Neural crest cell (in vitro differentiated cells): ENCODE data around the gene ARHGAP9. TPM values are rescaled to one million over a fixed set of nuclear protein-coding genes. Genes with fewer than 3 reads are reported as not detected.
A peak's percentile ranks its signal among the peaks of the same experiment; 100 is the strongest.
"Not testable (repeated sequence)": the region's sequence is repeated elsewhere in the genome, so short reads cannot be mapped to it uniquely, and the experiment has no call there.

ENCODE experiments used
- DNase-seq: peaks from one replicate; pipeline ENCODE4 v3.0.0; 2021; ENCODE audit warnings: low read depth, mixed read lengths, low spot score
- H3K27ac Mint-ChIP-seq: one replicate; pipeline ENCODE4 v1.8.0; 2021; ENCODE audit warnings: mild to moderate bottlenecking, mixed read lengths; ENCODE audit not compliant: unreplicated experiment
- H3K27me3 Mint-ChIP-seq: 2 replicates; pipeline ENCODE4 v1.8.0; 2021; ENCODE audit warnings: low read depth, mild to moderate bottlenecking, mixed read lengths
- H3K36me3 Mint-ChIP-seq: 2 replicates; pipeline ENCODE4 v1.8.0; 2021; ENCODE audit warnings: low read depth, mild to moderate bottlenecking, mixed read lengths
- H3K4me1 Mint-ChIP-seq: 2 replicates; pipeline ENCODE4 v1.8.0; 2021; ENCODE audit warnings: mixed read lengths
- H3K4me3 Mint-ChIP-seq: one replicate; pipeline ENCODE4 v1.8.0; 2021; ENCODE audit warnings: mild to moderate bottlenecking, mixed read lengths
- H3K9me3 Mint-ChIP-seq: 2 replicates; pipeline ENCODE4 v1.8.0; 2021; ENCODE audit warnings: mixed read lengths
- CTCF ChIP-seq: fragments of 200-600 bp; sonication (generic); conservative IDR thresholded peaks from 2 replicates; pipeline ENCODE4 v1.5.0; 2021; ENCODE audit warnings: antibody characterized with exemption, mild to moderate bottlenecking
- total RNA-seq: library from RNA; stranded (reverse); gene quantifications from 2 replicates; pipeline ENCODE4 v1.2.1, GENCODE V29; 2021

Gene ARHGAP9
- total RNA-seq, 1 donor from 2014 or later: 0.56 TPM

- TF ChIP-seq CTCF: no peak
- H3K4me3 Mint-ChIP-seq: peak overlapping the region; percentile 25
Measured at GRCh38 chr12:57512665-57513064, 33.0 kb upstream of the ARHGAP9 start.

GRCh38 chr12:57511588-57512325, 32.1 kb upstream of the ARHGAP9 start:
- H3K27ac Mint-ChIP-seq: no peak overlapping the region
- TF ChIP-seq CTCF: no peak
- DNase-seq: no peak
- H3K27me3 Mint-ChIP-seq: no peaks in the 10 kb centered on the region
- no peaks in the 10 kb centered on the region for H3K4me1 Mint-ChIP-seq
- H3K9me3 Mint-ChIP-seq: no peaks in the 10 kb centered on the region
- peaks cover 23% of the 10 kb centered on the region for H3K36me3 Mint-ChIP-seq
- no peak overlapping the region for H3K4me3 Mint-ChIP-seq

More at GRCh38 chr12:57512665-57513064, 33.0 kb upstream of the ARHGAP9 start:
- no peak overlapping the region for H3K27ac Mint-ChIP-seq
- H3K4me1 Mint-ChIP-seq: peaks cover 3% of the 10 kb centered on the region
- peaks cover 27% of the 10 kb centered on the region for H3K36me3 Mint-ChIP-seq
- H3K9me3 Mint-ChIP-seq: no peaks in the 10 kb centered on the region
- no peak for DNase-seq
- H3K27me3 Mint-ChIP-seq: no peaks in the 10 kb centered on the region

- Mint-ChIP-seq H3K27ac (no peak overlapping the region), H3K36me3 (peaks cover 25% of the 10 kb centered on the region), H3K27me3 (no peaks in the 10 kb centered on the region), H3K4me1 (no peaks in the 10 kb centered on the region), H3K9me3 (no peaks in the 10 kb centered on the region), H3K4me3 (no peak overlapping the region)
- no peak for TF ChIP-seq CTCF
- no peak for DNase-seq
Measured at GRCh38 chr12:57511161-57511560, 31.5 kb upstream of the ARHGAP9 start.

DNA sequence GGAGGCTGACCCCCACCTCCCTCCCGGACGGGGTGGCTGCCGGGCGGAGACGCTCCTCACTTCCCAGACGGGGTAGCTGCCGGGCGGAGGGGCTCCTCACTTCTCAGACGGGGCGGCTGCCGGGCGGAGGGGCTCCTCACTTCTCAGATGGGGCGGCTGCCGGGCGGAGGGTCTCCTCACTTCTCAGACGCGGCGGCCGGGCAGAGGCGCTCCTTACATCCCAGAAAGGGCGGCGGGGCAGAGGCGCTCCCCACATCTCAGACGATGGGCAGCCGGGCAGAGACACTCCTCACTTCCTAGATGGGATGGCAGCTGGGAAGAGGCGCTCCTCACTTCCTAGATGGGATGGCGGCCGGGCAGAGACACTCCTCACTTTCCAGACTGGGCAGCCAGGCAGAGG, 28.1 kb upstream of the ARHGAP9 start:
- H3K27ac Mint-ChIP-seq, DNase-seq, H3K9me3 Mint-ChIP-seq, H3K27me3 Mint-ChIP-seq, H3K4me1 Mint-ChIP-seq, H3K4me3 Mint-ChIP-seq: not testable (repeated sequence)
- peaks cover 33% of the 10 kb centered on the region for H3K36me3 Mint-ChIP-seq

DNA sequence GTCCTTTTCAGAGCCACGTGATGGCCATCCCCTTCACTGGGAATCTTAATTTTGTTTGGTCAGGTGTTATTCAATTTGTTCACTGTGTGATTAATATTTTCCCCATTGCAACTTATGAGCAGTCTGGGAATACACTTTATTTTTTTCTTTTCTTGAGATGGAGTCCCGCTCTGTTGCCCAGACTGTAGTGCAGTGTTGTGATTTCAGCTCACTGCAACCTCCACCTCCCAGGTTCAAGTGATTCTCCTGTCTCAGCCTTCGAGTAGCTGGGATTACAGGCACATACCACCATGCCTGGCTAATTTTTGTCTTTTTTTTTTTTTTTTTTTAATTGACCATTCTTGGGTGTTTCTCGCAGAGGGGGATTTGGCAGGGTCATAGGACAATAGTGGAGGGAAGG, 26.9 kb upstream of the ARHGAP9 start:
- not testable (repeated sequence) for DNase-seq, H3K4me3 Mint-ChIP-seq, H3K27ac Mint-ChIP-seq, H3K27me3 Mint-ChIP-seq, H3K4me1 Mint-ChIP-seq, H3K9me3 Mint-ChIP-seq
- peaks cover 35% of the 10 kb centered on the region for H3K36me3 Mint-ChIP-seq

GRCh38 chr12:57502311-57502969, 22.8 kb upstream of the ARHGAP9 start:
- H3K27ac Mint-ChIP-seq, H3K9me3 Mint-ChIP-seq, H3K4me3 Mint-ChIP-seq, DNase-seq, H3K27me3 Mint-ChIP-seq, H3K4me1 Mint-ChIP-seq: not testable (repeated sequence)
- H3K36me3 Mint-ChIP-seq: peaks cover 39% of the 10 kb centered on the region

DNA sequence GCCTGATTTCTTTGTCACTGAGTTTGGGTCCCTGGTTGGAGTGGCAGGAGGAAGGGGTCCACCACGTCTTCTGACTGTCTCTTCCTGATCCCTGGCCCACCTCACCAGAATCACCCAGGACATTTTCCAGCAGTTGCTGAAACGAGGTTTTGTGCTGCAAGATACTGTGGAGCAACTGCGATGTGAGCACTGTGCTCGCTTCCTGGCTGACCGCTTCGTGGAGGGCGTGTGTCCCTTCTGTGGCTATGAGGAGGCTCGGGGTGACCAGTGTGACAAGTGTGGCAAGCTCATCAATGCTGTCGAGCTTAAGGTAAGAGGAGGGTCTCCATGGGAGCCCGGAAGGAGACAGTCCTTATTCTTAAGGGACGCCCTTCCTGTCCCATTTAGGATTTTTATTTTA, 20.5 kb upstream of the ARHGAP9 start:
- Mint-ChIP-seq H3K36me3 (peaks cover 37% of the 10 kb centered on the region), H3K27ac (no peak overlapping the region), H3K4me3 (no peak overlapping the region), H3K9me3 (no peaks in the 10 kb centered on the region), H3K4me1 (no peaks in the 10 kb centered on the region), H3K27me3 (no peaks in the 10 kb centered on the region)
- no peak for DNase-seq
- TF ChIP-seq CTCF: no peak
